HEK293T (cell line): ENCODE measurements around the gene CHAT.

ENCODE experiments used
- ARNT ChIP-seq: fragments of 450-650 bp; IDR thresholded peaks from 2 replicates; pipeline ENCODE4 v1.6.1; 2017; ENCODE audit warnings: mild to moderate bottlenecking
- FOXM1 ChIP-seq: fragments of 450-650 bp; IDR thresholded peaks from 2 replicates; pipeline ENCODE4 v1.6.1; 2017; ENCODE audit warnings: mild to moderate bottlenecking, borderline replicate concordance
- HDGF ChIP-seq: fragments of 450-650 bp; IDR thresholded peaks from 2 replicates; pipeline ENCODE4 v1.6.1; 2017; ENCODE audit warnings: antibody characterized with exemption, borderline replicate concordance
- L3MBTL2 ChIP-seq: fragments of 450-650 bp; conservative IDR thresholded peaks from 2 replicates; pipeline ENCODE4 v1.6.1; 2016; ENCODE audit warnings: mild to moderate bottlenecking
- SP1 ChIP-seq: fragments of 450-650 bp; IDR thresholded peaks from 2 replicates; pipeline ENCODE4 v1.6.1; 2017
- SUZ12 ChIP-seq: fragments of 450-650 bp; IDR thresholded peaks from 2 replicates; pipeline ENCODE4 v1.6.1; 2016; ENCODE audit warnings: mild to moderate bottlenecking
- ZNF384 ChIP-seq: fragments of 450-650 bp; IDR thresholded peaks from 2 replicates; pipeline ENCODE4 v1.6.1; 2016

GRCh38 chr10:49653273-49653929 is 39.6 kb downstream of the CHAT start:
- no peak for TF ChIP-seq L3MBTL2
- no peak for TF ChIP-seq ARNT
- TF ChIP-seq SP1: no peak
- no peak for TF ChIP-seq SUZ12
- TF ChIP-seq ZNF384: no peak
- no peak for TF ChIP-seq HDGF
- no peak for TF ChIP-seq FOXM1
